SHP77 (cell line): Measurements from ENCODE around the gene KCNMA1.
A peak's percentile ranks its signal among the peaks of the same experiment; 100 is the strongest.
"Not testable (repeated sequence)": the region's sequence is repeated elsewhere in the genome, so short reads cannot be mapped to it uniquely, and the experiment has no call there.

ENCODE experiments used
- DNase-seq, 2 experiments: peaks; one replicate each; lab custom pipeline; 2025; lab: John Stamatoyannopoulos, UW

KCNMA1 gene

GRCh38 chr10:77392236-77392721 is 245.3 kb downstream of the KCNMA1 start:
- no peak for DNase-seq

DNA sequence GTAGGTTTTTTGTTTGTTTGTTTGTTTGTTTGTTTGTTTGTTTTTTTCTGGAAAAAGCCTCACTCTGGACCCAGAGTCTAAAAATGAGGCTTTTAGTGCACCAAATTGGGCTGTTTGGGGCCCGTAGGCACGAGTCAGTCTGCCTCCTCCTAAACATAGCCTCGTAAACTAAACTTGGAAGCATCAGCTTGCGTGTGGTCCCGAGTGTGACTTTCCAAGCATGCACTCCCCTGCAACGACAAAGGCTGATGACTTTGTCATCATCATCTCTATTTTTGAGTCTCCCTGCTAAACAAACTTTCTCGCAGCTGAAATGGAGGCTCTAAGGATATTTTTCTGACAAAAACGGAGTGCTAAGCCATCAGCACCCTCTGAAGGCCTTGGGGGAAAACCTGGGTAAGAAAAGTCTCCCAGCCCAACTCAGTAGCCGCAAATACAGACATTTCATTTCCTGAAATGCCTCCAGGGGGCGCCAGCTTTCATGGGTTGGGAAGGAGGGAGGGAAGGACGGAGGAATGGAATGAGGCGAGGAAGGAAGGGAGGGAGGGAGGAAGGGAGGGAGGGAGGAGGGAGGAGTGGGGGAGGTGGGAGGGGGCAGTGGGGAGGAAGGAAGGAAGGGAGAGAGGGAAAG is 245.9 kb downstream of the KCNMA1 start:
- DNase-seq, result peak; percentile 40 to 70

DNA sequence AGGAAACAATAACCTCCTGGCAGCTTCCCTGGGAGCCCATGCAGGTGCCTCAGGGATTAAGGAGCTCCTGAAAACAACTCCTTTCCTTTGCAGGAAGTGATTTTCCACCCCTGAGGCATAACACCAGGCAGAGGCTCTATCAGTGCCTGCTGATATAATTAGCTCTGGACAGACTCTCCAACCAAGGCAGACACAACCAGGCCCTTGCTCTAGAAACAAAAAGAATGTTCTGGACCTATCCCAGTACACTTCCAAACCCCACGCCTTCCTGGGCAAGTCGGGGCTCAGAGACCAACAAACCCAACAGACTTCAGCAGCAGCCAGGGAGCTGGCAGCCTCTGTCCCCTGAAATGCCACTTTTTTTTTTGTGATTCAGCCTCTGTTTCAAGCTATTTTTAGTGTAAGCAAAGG is 247.1 kb downstream of the KCNMA1 start:
- DNase-seq, result no peak

- no peak for DNase-seq
Observed at GRCh38 chr10:77388571-77389100, 249.0 kb downstream of the KCNMA1 start.

- DNase-seq, result not testable (repeated sequence)
Observed at GRCh38 chr10:77387701-77388100, 249.9 kb downstream of the KCNMA1 start.

- DNase-seq, result no peak
Observed at GRCh38 chr10:77387247-77387646, 250.4 kb downstream of the KCNMA1 start.

DNA sequence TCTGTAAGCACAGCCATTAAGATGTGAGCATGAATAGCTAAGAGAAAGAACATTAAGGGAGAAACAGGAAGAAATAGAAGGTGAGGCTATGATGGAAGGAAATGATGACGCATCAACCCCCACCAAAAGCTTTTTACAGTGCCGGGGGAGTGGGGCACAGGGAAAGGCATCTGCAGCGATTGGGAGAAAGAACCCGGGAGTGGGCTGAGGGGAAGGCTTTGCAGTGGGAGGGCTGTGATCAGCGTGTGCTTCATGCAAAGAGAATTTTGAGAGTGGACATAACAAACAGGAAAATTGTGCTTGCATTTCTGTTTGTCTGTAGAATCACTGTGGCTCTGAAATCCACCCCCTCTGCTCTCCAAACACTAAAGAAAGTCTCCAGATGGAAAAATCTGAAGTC is 250.8 kb downstream of the KCNMA1 start:
- DNase-seq, result no peak

DNA sequence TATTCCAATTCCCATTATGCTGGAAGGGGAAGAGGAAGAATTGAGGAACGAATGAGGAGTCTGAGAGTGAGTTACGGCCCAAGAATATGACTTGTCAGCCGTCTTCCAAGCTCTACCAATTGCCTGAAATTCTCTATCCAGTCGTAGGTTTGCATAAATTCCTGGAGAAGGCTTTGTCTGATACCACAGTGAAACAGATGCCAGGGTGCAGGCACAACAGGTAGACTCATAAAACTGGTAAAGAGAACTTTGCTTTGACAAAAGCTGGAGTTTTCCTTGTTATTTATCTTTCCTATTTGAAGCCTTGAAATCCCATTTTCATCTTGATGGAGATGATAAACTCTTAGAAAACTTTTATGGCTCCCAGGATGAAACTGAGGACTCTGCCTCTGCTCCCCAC is 251.2 kb downstream of the KCNMA1 start:
- DNase-seq, result no peak

DNA sequence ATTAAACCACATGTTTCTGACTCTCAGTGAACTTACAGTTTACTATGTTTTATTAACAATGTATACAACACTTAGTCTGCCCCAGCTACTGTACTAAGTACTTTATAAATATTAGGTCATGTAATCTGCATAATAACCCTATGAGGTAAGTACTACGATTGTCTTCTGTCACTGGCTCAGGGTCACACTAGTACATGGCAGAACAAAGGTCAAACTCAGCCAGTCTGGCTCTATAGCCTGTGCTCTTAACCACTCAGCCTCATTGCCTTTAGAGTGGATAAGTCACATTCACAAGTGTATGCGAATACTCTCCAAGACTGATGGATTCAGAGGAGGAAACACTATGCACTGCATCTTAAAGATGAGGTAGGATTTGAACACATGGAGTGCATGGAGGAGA is 252.3 kb downstream of the KCNMA1 start:
- no peak for DNase-seq

GRCh38 chr10:77383861-77384553 is 253.6 kb downstream of the KCNMA1 start:
- DNase-seq, result no peak

DNA sequence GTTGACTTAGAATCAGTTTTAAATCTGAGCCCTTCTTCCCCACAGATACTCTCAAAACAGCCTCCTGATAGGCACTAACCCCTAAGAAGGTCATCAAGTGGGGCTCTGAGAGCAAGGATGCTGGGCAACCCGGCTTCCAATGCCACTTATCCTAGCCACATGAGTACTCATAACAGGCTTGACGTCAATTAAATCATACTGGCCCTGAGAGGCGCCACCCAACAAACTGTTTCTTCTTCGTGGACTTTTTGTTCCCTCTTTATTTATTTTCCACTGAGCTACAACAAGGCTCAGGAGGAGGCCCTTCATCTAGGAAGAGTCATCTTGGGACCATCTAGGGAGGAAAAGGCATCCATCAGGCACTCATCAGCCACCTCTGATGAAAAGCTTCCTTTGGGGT is 255.9 kb downstream of the KCNMA1 start:
- DNase-seq, result no peak

DNA sequence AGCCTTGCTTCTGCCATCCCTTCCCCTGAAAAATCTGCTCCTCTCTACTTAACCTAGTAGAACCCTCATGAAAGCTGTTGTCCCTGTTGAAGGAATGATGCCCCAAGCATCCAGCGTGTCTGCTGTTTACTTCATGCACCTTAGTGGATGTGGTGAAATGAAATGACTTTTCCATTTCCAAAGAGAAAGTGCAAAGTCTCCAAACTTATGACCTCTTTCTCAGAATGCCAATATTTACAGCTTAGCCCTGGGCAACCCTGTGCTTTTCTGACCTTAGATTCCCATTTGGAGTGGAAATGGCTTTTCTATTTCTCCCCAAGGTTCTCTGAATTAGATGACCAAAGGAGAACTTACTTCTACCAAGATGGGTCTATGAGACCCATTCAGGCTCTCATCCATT is 256.9 kb downstream of the KCNMA1 start:
- DNase-seq, result no peak

DNA sequence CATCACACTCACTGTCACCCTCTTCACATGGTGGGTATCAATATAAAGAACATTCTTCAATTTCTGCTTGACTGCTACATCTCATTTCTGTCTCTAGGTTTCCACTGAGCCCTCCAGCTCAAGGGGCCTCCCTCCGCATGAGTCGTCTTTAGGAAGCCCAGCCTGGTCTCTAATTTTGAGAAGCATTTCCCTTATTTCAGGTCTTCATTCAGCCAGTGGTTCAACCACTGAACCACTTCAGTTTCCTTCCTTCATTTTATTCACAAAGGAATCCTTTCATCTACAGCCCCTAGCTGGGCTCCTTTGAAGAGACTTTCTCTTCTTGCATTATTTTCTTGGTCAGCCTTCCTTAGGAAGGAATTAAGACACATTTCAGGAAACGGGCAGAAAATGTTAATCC is 257.4 kb downstream of the KCNMA1 start:
- no peak for DNase-seq

GRCh38 chr10:77378366-77379349 is 258.9 kb downstream of the KCNMA1 start:
- DNase-seq, result no peak

DNA sequence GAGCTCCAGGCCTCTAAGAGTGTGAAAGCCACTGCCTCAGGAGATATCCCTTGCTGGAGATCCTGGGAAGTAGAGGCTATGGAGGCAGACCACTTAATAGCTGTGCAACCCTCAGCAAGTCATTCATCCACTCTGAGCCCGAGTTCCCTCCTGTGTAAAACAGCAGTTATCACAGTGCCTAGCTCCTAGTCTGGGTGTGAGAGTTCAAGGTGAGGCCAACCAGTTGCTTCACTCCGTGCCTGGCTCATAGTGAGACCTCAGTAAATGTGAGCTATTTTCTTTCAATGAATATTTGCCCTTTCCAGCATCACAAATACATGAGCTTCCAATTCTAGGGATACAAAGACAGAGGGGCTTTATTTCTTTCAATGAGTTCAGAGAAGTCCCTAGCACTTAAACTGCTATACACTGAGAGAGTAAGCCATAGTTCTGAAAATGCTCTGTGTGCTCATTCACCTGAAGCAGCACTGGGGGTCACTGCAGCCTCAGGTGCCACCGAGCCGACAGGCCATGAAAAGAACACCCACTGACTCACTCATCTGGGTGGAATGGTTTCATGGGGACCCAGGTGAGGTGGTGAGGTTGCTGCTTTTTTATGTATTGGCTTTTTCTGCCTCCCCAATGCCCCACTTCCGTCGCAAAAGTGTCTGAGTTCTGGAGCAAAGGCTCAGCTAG is 259.8 kb downstream of the KCNMA1 start:
- DNase-seq, result no peak

DNA sequence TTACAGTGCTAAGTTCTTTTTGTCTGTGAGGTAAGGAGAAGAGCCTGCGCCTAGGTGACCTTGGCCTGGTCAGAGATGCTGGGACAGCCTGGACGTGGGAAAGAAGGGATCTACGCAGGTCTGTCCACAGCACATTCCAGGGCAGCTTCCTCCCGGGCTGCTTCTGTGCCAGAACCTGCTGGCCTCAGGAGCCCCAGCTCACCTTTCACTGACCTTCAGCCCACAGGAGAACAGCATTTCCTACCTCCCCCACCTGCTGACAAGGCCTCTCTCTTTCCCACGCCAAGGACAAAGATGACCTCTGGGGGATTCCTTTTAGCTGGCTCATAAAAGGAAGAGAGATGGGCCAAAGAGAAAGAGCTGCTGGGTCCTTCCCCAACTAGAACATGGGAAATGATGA is 260.6 kb downstream of the KCNMA1 start:
- no peak for DNase-seq

- DNase-seq, result no peak
Observed at GRCh38 chr10:77374189-77374656, 263.4 kb downstream of the KCNMA1 start.

DNA sequence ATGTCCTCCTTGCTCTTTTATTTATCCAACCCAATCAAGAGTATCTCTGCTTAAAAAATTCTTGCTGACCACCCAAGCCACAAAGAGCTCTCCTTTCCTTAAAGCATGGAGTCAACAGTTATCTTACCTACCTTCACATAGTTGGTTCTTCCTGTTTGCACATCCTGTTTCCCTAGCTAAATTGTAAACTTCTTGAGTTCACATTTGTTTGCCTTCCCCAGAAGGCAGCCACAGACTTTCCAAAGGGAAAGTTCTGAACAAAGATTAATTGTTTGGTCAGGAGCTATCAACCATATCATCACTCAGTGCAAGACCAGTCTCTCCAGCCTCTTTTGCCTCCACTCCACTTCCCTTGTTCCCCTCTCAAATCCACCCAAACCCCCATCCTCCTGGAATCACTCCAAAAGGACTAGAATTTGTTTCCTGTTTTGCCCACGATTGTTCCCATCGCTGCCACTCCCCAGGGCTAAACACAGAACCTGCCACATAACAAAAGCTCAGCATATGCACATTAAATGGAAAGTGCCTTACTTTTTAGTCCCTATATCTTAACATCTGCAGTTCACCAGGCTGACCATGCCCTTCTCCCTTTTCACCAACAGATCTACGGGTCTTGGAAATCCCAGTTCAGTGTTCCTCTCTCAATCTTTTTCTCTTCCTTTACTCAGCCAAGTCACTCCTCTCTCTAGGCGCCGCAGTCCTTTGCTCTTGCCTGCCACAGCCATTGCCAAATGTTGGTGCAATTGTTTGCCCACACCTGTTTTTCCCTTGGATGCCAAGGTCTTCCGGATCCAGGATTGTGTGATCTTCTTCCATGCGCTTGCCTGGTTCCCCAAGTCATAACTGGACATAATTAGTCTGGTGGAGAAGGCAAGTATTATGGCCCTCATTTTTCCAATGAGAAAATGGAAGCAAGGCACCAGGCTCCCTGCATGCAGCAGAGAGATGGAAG is 265.5 kb downstream of the KCNMA1 start:
- no peak for DNase-seq

DNA sequence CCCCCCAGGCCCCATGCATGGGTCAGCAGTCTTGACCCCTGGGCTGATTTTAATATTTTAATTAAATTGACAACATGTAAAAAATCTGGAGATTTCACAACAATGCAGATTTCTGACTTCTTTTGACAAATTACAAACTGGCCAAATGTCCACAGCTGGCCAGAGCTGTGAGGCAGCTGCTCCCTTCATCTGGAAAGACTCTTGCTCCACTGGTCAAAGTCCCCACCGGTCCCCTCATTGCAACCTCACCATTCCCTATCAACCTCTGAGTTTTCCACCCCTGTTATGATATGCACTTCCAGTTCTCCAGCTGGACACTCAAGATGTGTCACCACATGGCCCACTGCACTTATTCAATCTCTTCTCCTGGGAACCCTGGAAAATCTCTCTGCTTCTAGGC is 266.2 kb downstream of the KCNMA1 start:
- no peak for DNase-seq

DNA sequence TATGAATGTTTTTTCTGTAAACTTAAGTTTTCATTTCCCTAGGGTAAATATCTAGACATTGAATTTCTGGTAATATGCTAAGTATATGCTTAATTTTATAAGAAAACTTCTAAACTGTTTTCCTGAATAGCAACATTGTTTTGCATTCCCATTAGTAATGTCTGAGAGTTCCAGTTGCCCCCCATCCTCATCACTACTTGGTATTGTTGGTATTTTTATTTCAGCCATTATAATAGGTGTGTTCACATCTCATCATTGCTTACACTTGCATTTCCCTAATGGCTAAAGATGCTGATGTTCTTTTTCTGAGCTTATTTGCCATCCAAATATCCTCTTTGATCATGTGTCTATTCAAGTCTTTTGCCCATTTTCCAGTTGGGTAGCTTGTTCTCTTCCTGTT is 269.6 kb downstream of the KCNMA1 start:
- no peak for DNase-seq
